Suppressor macrophage (primary cell): ENCODE results near the gene ERC1.

Experiments used
- DNase-seq, 4 experiments: peaks; one replicate each; pipeline ENCODE4 v3.0.0-alpha.2; 2020 to 2022

ERC1 gene

GRCh38 chr12:1463073-1463905 lies 472.3 kb downstream of the ERC1 start:
- DNase-seq: no peak

DNA sequence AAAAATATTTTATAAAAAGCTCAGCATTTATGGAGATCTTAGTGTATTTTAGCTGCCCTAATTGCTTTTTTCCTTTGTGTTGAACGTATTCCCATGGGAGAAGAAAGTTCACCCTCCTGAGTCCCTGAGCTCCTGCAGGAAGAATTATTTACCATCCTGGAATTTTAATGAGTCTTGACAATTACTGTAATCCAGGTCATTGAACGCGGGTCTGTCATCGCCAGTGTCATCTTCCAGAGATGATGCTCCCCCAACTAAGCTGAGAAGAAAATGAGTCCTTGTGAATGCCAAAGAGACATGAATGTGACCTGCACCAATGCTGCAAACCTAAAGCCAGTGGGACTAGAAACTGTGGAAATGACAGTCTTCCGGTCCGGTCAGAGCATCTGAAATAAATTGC lies 473.9 kb downstream of the ERC1 start:
- no peak for DNase-seq

- DNase-seq: no peak
Measured at GRCh38 chr12:1465990-1466389, 475.0 kb downstream of the ERC1 start.

GRCh38 chr12:1466481-1467154 lies 475.6 kb downstream of the ERC1 start:
- no peak for DNase-seq

DNA sequence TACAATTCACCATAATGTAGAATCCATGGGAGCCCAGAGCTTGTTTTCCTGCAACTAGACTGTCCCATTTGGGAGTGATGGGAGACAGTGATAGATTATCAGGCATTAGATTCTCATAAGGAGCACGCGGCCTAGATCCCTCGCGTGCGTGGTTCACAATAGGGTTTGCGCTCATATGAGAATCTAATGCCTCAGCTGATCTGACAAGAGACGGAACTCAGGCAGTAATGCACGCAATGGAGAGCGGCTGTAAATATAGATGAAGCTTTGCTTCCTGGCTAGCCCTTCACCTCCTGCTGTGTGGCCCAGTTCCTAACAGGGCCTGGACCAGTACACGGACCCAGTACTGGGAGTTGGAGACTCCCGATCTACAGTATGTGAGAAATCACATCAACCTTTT lies 476.7 kb downstream of the ERC1 start:
- DNase-seq: no peak

DNA sequence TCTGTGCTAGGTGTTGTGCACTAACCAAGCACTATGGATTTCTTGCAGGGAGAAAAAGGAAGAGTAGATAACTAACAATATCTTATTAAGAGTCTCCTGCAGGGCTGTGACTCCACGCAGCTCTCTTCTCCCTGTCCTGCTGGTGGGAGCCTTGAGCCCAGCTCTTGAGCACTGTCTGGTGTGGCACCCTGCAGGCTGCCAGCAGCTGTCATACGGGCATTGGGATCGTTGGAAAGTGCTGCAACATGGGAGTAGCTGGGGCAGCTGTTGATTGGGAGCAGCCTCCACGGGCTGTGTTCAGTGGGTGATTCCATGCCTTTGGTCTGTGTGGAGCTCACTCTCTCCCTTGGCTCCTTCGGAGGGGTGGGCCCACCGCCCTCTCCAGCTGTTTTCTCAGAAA lies 478.0 kb downstream of the ERC1 start:
- no peak for DNase-seq

- peak in 3 of 4 experiments; percentile 16 to 31 (median 22) for DNase-seq
Measured at GRCh38 chr12:1470051-1470450, 479.0 kb downstream of the ERC1 start.

- DNase-seq: no peak
Measured at GRCh38 chr12:1471224-1471623, 480.2 kb downstream of the ERC1 start.

DNA sequence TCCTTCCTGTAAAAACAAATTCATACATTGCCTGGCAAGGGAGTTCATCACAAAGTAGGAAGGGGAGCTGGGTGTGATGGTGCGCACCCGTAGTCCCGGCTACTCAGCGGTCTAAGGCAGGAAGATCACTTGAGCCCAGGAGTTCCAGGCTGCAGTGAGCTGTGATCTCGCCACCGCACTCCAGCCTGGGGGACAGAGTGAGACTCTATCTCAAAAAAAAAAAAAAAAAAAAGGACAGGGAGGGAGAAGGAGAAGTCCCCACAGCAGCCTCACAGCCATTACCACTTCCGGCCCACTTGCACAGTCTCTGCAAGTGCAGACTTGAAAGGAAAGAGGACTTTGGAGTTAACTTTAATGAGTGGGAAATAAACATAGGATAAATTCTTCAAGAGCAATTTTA lies 482.4 kb downstream of the ERC1 start:
- peak; percentile 49 to 70 (median 64) for DNase-seq

DNA sequence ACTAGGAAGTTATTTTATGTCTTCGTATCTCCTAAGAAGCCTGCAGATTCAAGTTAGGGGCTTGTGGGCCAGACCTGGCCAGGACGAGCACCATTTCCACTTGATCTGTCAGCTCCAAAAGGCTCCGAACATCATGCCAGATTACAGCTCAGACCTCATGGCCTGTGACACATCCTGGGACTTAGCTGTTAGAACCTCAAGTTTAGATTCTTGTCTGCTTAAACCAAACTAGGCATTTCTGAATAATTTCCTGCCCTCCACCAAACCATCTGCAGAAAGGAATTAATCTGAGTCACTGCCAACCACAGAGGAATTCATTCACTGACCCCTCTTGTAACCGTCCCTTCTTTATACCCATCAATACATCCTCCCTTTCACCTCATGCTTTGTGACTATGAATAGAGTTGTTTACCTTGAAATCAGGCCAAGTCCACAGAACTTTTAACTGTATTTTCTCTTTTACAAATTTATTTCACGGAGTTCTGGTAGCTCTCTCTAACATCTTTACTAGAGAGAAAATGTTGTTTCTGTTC lies 483.1 kb downstream of the ERC1 start:
- peak in 2 of 4 experiments; percentile 8 to 11 for DNase-seq

DNA sequence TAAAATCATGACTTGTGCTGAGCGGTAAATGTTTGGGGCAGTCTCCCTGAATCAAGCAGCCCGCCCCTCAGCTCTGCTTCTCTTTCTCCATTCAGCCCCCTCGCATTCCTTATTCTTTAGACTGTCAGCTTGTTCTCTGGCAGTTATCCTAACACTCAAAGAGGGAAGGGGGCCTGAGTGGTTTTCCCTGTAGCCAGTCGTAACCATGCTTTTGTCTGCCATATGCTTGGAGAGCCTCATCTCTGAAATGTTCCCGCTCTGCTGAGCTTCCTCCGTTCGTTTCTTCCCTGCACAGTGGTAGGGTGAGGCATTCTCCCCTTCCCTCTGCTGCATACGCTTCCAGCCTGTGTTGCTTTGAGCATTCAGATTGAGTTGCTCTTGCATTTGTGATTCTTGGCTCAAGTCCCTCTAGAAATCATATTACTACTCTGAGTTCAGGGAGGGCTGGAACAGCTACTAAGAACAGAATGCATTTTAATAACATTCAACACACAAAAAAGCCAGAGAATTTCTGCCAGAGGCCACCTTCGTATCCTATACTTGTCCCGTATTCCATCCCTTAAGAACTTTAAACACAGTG lies 483.6 kb downstream of the ERC1 start:
- DNase-seq: no peak

- DNase-seq: no peak
Measured at GRCh38 chr12:1479645-1480044, 488.6 kb downstream of the ERC1 start.

GRCh38 chr12:1481326-1481725 lies 490.3 kb downstream of the ERC1 start:
- no peak for DNase-seq

DNA sequence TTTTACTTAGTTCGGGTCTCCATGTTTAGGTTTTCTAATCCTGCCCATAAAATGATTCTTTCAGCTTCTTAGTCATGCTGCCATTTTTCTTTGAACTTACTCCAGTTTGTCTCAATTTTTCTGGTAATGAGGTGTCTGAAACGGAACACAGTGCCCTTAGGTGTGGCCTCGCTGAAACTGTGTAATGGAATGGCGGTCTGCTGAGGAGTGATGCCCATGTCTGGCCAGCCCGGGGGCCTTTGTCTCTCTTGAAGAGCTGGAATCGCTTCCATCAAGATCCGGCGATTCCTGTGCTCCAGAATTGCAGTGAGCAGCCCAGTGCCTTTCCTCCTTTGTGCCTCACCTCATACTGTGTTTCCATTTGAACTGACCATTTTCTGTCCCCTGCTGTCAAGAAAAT lies 490.9 kb downstream of the ERC1 start:
- no peak for DNase-seq

DNA sequence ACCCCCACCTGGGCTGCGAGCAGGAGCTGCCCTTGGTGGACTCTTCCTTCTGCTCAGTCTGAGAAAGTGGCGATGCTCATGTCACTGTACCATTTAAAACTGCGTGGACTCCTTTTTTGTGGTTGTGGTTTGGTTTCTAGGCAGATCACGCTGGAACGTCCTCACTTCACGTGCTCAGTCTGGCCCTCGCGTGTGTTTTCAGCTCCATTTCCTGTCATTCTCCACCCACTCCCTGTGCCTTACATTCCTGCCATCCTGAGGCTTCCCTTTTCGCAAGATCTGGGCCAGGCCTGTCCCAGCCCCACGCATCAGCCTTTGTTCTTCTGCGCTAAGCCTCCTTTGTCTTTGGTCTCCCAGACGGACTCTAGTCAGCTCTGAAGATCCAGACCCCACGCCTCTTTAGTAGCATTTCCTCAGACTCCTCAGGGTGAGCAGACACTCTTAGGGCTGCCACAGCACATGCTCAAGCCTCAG lies 497.9 kb downstream of the ERC1 start:
- DNase-seq: peak; percentile 36 to 69 (median 60)

GRCh38 chr12:1491983-1492697 lies 501.1 kb downstream of the ERC1 start:
- DNase-seq: no peak

DNA sequence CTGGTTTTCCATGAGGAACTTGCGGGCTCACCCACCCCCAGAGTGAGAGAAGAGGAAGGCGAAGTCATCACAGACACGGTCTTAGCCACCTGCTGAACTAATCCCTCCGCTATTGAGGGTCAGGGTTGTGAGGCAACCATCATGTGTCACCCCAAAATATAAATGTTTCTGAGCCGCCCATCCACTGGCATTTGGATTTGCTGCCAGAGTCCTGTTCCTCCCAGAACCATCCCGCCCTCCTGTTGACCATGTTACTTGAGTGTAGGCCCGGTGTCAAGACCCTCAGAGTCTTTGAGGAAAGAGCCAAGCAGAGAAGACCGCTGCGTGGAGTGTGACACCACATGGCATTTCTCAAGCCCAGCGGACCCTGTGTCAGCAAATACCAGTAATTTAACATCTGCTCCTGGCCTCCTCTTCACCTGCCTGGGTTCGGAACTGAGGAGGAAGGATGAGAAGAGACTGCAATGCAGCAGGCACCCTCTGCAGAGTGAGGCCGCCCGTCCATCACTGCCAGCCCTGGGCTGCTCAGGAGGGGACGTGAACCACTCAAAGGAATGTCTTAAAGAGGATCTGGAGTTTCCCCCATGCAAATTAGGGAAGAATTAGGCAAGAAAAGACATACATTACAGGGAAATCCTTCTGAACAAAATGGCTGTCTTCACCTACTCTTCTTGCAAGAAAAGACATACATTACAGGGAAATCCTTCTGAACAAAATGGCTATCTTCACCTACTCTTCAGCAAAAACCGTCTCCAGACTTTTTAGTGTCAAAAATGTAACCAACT lies 502.9 kb downstream of the ERC1 start:
- no peak for DNase-seq

DNA sequence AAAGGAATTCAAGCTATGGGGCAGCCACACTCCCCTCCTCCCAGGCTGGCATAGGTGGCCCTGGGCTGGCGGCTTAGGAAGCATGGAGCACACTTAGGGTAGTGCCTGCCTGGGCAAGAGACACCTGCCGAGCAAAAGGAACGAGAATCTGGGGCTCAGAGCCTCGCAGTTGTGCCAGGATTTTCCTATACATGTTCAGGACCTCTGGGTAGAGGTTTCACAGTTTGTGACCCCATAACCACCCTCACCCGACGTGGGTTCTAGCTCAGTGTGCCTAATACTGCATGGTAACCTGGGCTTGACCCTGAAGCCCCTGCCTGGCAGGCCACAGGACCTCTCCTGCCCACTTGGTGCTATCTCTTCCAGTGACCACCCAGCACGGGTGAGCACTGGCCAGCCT lies 503.8 kb downstream of the ERC1 start:
- DNase-seq: no peak

GRCh38 chr12:1496162-1496900 lies 505.3 kb downstream of the ERC1 start:
- DNase-seq: no peak

GRCh38 chr12:1497161-1497560 lies 506.1 kb downstream of the ERC1 start:
- no peak for DNase-seq

- DNase-seq: no peak
Measured at GRCh38 chr12:1498199-1498740, 507.2 kb downstream of the ERC1 start.
